Inflammatory macrophage treated with lipopolysaccharide for 4 hours (primary cell): ENCODE results near the gene TTLL13.

Source experiments
- DNase-seq: peaks from one replicate; pipeline ENCODE4 v3.0.0-alpha.2; 2020

TTLL13 gene

DNA sequence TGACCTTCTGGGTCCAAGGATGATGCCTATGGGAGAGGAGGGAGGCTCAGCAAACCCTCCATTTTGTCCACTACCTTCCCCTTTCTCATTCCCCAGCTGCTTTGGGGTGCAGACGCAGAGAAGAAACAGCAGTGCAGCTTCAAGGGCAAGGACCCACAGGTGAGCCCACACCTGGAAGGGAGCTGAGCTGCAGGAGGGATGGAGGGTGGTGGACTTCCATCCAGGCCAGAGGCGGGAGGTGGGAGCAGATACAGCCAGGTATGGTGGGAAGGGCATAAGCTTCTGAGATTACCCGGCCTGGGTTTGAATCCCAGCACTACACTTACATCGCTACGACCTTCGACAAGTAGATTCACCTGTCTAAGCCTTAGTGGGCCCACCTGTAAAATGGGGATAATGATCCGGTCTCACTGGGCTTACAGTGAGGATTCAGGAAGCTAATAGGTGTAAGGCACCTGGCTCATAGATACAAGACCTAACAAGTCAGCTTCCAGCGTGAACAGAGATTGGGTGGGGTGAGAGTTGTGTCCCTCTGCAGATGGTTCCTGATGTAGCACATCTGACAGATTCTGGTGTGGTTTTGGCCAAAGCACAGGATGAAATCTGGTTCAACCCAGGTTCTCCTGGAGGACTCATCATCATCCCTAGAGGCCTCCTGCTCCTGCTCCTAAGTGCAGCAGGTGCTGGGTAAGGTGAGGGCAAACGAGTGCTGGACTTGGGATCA is 31.5 kb upstream of the TTLL13 start:
- DNase-seq = no peak

GRCh38 chr15:90219421-90220141 is 29.8 kb upstream of the TTLL13 start:
- peak; percentile 18 for DNase-seq

- DNase-seq = peak; percentile 75
Observed at GRCh38 chr15:90221246-90221900, 28.0 kb upstream of the TTLL13 start.

DNA sequence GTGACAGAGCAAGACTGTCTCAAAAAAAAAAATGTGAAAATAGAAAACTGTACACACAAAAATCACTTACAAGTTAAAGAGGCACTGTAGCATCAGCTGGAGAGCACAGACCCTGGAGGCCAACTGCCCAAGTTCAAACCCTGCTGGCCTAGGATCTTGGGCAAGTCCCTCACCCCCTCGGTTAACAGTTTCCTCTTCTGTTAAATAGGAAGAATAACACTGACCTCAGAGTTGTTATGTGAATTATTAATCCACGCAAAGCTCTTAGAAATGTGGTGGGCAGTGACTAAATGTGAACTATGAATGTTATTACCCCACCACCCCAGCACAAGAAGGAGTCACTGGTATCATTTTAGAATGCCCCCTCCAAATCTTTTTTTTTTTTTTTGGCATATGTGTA is 26.8 kb upstream of the TTLL13 start:
- DNase-seq = peak; percentile 34

GRCh38 chr15:90223441-90224165 is 25.8 kb upstream of the TTLL13 start:
- DNase-seq = no peak

GRCh38 chr15:90225047-90225446 is 24.3 kb upstream of the TTLL13 start:
- DNase-seq = no peak

GRCh38 chr15:90225504-90226234 is 23.7 kb upstream of the TTLL13 start:
- DNase-seq = no peak

GRCh38 chr15:90227336-90227735 is 22.0 kb upstream of the TTLL13 start:
- no peak for DNase-seq

DNA sequence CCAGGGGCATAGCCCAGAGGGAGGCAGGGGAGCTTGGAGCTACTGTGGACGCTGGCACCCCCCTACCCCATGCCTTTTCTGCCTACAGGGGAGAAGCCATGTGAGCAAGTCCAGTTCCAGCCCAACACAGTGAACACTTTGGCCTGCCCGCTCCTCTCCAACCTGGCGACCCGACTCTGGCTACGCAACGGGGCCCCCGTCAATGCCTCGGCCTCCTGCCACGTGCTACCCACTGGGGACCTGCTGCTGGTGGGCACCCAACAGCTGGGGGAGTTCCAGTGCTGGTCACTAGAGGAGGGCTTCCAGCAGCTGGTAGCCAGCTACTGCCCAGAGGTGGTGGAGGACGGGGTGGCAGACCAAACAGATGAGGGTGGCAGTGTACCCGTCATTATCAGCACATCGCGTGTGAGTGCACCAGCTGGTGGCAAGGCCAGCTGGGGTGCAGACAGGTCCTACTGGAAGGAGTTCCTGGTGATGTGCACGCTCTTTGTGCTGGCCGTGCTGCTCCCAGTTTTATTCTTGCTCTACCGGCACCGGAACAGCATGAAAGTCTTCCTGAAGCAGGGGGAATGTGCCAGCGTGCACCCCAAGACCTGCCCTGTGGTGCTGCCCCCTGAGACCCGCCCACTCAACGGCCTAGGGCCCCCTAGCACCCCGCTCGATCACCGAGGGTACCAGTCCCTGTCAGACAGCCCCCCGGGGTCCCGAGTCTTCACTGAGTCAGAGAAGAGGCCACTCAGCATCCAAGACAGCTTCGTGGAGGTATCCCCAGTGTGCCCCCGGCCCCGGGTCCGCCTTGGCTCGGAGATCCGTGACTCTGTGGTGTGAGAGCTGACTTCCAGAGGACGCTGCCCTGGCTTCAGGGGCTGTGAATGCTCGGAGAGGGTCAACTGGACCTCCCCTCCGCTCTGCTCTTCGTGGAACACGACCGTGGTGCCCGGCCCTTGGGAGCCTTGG is 21.3 kb upstream of the TTLL13 start:
- DNase-seq = no peak

- no peak for DNase-seq
Observed at GRCh38 chr15:90228960-90229359, 20.4 kb upstream of the TTLL13 start.

GRCh38 chr15:90230071-90230494 is 19.3 kb upstream of the TTLL13 start:
- DNase-seq = no peak

GRCh38 chr15:90230610-90231009 is 18.7 kb upstream of the TTLL13 start:
- DNase-seq = no peak

DNA sequence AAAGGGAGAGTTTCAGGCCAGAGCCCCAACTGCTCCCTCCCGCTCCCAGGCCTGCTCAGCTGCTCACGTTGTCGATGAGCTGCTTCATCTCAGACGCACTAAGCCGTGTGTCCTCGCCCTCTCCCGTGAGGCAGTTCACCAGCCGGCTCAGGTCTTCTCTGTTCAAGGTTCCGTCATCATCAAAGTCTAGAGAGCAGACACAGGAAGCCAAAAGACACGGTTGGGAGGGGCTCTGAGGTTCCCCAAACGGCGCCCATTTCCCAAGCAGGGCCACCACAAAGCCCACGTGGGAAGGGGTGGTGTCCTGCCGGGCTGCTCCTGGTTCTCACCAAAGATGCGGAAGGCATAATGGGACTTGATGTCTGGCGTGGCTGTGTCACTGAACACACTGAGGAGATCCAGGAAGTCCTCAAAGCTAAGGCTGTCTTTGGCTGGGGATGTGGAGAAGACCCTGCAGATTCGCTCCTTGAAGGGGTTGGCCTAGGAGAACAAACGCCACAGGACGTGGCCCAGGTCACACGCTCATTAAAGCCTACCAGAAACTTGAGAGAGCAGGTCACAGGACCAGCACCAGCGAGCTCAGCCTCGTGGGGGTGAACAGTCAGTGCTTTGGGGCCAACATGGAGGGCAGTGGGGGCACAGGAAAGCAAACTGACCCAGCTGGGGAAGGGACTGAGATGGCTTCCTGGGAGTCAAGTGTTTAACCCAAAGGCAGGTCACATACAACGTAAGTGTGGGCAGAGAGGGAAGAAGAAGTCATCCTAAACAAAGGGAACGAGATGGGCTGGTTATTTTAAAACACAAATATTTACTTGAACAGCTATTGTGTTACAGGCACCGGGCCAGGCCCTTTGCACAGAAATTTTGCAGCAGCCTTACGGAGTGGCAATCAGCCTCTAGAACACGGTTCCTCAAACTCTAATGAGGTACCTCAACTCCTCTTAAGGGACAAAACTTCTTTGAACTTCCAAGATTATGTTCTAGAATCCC is 18.0 kb upstream of the TTLL13 start:
- DNase-seq = peak; percentile 89

- no peak for DNase-seq
Observed at GRCh38 chr15:90232196-90232595, 17.2 kb upstream of the TTLL13 start.

DNA sequence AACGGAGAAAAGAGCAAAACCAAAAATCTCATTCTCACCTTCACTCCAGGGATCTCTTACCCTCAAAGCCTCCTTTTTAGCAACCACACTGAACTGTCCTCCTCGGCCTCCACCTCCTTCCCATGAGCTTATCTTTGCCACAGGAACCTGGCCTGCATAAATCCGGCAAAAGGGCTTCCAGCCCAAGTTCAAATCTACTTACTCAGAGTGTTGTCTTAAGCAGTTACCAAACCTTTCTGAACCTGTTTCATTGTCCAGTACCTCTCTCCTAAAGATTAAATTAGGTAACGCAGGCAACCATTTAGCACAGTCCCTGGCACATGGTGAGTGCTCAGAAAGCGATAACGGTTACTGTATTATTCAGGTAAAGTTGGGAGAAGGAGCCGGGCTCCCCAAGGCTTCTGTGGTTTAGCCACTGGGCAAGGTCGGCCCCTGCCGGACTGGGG is 16.4 kb upstream of the TTLL13 start:
- DNase-seq = no peak

DNA sequence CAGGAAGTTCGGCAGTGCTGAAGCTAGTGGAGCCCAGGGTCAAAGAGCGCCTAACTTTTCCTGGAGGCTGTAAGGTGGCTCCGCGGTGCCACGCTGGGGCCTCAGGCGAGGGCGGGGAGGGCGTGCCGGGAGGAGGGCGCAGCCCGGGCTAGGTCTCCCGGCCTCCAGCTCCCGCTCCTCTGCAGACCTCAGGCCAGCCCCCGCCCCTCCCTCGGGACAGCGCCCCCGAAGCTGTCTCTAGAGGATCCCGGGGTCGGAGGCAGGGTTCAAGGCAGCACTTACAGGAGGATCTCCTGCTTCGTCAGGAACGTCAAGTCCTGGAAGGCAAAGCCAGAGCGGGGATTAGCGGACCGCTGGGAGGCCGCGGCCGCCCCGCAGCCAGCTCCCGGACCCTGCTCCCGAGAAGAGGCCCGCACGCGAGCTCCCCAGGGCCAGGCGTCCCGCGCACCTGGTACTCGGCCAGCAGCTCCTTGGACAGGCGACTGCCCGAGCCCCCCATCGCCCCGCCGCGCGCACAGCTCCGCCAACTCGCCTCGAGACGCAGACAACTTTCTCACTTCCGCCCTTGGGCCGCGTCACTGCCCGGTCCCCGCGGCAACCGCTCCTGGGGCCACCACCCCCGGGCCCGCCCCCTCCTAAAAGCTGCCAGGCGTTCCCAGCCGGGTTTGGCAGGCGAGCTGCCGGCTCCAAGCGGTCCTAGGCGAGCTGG is 15.8 kb upstream of the TTLL13 start, which contains the start of gene CIB1:
Gene CIB1 (minus strand): TSS at position 555 of the 709 bp plus-strand sequence. CDS start 56 bp downstream, at position 499.
- DNase-seq = peak; percentile 98

DNA sequence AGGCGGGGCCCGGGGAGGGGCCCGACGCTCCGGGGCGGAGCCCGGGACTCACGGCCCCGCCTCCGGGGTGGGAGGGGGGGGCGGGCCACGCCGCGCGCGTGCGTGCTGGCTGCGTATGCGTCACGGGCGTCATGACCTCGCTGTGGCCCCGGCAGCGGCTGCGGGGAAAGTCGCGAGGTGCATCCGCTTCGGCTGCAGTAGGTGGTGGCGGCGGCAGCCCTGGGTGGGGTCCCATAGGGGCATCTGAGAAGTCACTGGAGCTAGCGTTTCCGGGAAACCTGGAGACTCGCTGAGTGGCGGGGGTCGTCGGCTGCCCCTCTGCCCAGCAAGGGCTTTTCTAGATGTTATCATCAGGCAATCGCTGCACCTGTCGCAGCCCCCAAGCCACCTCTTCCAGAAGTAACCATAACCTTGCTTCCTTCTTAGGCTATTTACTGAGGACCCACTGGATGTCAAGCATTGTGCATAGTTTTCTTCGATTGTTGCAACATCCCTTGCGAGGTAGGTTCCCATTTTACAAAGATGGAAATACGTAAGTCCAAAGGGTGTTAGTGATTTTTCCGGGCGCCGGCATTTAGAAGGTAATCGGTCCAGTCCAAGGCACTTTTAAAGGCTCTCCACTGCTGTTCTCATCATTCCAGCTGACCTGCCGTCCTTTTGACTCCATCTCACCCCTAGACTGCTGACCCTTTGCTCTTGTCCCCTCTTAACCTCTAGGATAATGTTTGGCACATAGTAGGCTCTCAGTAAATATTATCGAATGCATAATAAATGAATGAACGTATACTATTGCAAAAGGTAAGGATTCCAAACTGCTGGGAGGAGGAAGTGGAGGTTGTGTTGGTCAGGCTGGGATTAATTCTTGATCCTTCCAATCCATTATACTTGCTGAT is 15.0 kb upstream of the TTLL13 start, which contains the start of gene GDPGP1:
Gene GDPGP1 (plus strand): TSS at position 114 of the 893 bp plus-strand sequence. CDS start 6,700 bp downstream, outside the sequence.
- DNase-seq = peak; percentile 36

- DNase-seq = no peak
Observed at GRCh38 chr15:90239371-90239770, 10.0 kb upstream of the TTLL13 start.
